ENCODE data around the gene PRXL2A.
"Not testable (repeated sequence)": the region's sequence is repeated elsewhere in the genome, so short reads cannot be mapped to it uniquely, and the experiment has no call there.

Gene PRXL2A

GRCh38 chr10:80411681-80412220 lies 3.4 kb downstream of the PRXL2A start:
- no peak for DNase-seq

GRCh38 chr10:80412486-80412885 lies 4.1 kb downstream of the PRXL2A start:
- DNase-seq = peak; percentile 51

- peak; percentile 81 for DNase-seq
Measured at GRCh38 chr10:80413271-80413996, 5.1 kb downstream of the PRXL2A start.

- no peak for DNase-seq
Measured at GRCh38 chr10:80414142-80414895, 6.0 kb downstream of the PRXL2A start.

- DNase-seq = no peak
Measured at GRCh38 chr10:80415734-80416478, 7.6 kb downstream of the PRXL2A start.

GRCh38 chr10:80416479-80417098 lies 8.2 kb downstream of the PRXL2A start:
- DNase-seq = no peak

GRCh38 chr10:80417256-80417655 lies 8.9 kb downstream of the PRXL2A start:
- not testable (repeated sequence) for DNase-seq

GRCh38 chr10:80421050-80421706 lies 12.8 kb downstream of the PRXL2A start:
- DNase-seq = no peak

- DNase-seq = peak; percentile 56
Measured at GRCh38 chr10:80421707-80422536, 13.6 kb downstream of the PRXL2A start.

- no peak for DNase-seq
Measured at GRCh38 chr10:80425901-80426300, 17.6 kb downstream of the PRXL2A start.

GRCh38 chr10:80427541-80427940 lies 19.2 kb downstream of the PRXL2A start:
- peak; percentile 44 for DNase-seq

GRCh38 chr10:80429521-80429973 lies 21.2 kb downstream of the PRXL2A start:
- peak; percentile 84 for DNase-seq

- DNase-seq = no peak
Measured at GRCh38 chr10:80433134-80433533, 24.8 kb downstream of the PRXL2A start.

- no peak for DNase-seq
Measured at GRCh38 chr10:80436446-80437098, 28.2 kb downstream of the PRXL2A start.

GRCh38 chr10:80437227-80437626 lies 28.9 kb downstream of the PRXL2A start:
- no peak for DNase-seq

- no peak for DNase-seq
Measured at GRCh38 chr10:80441831-80442230, 33.5 kb downstream of the PRXL2A start.

GRCh38 chr10:80442879-80443278 lies 34.5 kb downstream of the PRXL2A start:
- no peak for DNase-seq

- DNase-seq = peak; percentile 59
Measured at GRCh38 chr10:80443531-80443974, 35.2 kb downstream of the PRXL2A start.

- no peak for DNase-seq
Measured at GRCh38 chr10:80444124-80444523, 35.8 kb downstream of the PRXL2A start.

- peak; percentile 76 for DNase-seq
Measured at GRCh38 chr10:80444646-80445319, 36.4 kb downstream of the PRXL2A start.

Data from suppressor macrophage treated with lipopolysaccharide for 4 hours (primary cell).